Mesendoderm (in vitro differentiated cells): Measurements from ENCODE around the gene RXRA.

Source experiments
- DNase-seq: peaks from one replicate; pipeline ENCODE4 v3.0.0; 2013
- H2AK5ac ChIP-seq: 2 replicates; pipeline ENCODE4 v1.6.1; 2013; ENCODE audit warnings: low read length, inconsistent platforms
- H2BK120ac ChIP-seq: 2 replicates; pipeline ENCODE4 v1.6.1; 2013; ENCODE audit warnings: low read depth, mild to moderate bottlenecking, low read length, moderate library complexity, mixed read lengths
- H2BK15ac ChIP-seq: replicated peaks from 2 replicates; pipeline ENCODE4 v1.6.1; 2013; ENCODE audit warnings: low read depth, mild to moderate bottlenecking, moderate library complexity
- H2BK5ac ChIP-seq: 2 replicates; pipeline ENCODE4 v1.6.1; 2013; ENCODE audit warnings: low read length, inconsistent platforms
- H3K18ac ChIP-seq: 2 replicates; pipeline ENCODE4 v1.6.1; 2013; ENCODE audit warnings: mild to moderate bottlenecking, low read length, mixed read lengths
- H3K23ac ChIP-seq: one replicate; pipeline ENCODE4 v1.6.1; 2013; ENCODE audit warnings: low read length
- H3K27ac ChIP-seq: 2 replicates; pipeline ENCODE4 v1.5.1; 2013; ENCODE audit warnings: low read depth, mild to moderate bottlenecking, inconsistent platforms, low read length, moderate library complexity
- H3K27me3 ChIP-seq: 2 replicates; pipeline ENCODE4 v1.6.1; 2013; ENCODE audit warnings: low read length, control low read depth, mild to moderate bottlenecking, inconsistent platforms; ENCODE audit not compliant: insufficient read depth, poor library complexity
- H3K36me3 ChIP-seq: 2 replicates; pipeline ENCODE4 v1.6.1; 2013; ENCODE audit warnings: low read length, inconsistent platforms; ENCODE audit not compliant: control insufficient read depth, insufficient read depth
- H3K4ac ChIP-seq: one replicate; pipeline ENCODE4 v1.6.1; 2013; ENCODE audit warnings: low read depth, mild to moderate bottlenecking, low read length, moderate library complexity
- H3K4me1 ChIP-seq: 2 replicates; pipeline ENCODE4 v1.6.1; 2013; ENCODE audit warnings: low read depth, low read length, inconsistent platforms; ENCODE audit not compliant: control insufficient read depth
- H3K4me2 ChIP-seq: 2 replicates; pipeline ENCODE4 v1.6.1; 2013; ENCODE audit warnings: low read length
- H3K4me3 ChIP-seq: 2 replicates; pipeline ENCODE4 v1.5.1; 2013; ENCODE audit warnings: mild to moderate bottlenecking, low read length
- H3K56ac ChIP-seq: one replicate; pipeline ENCODE4 v1.6.1; 2013; ENCODE audit warnings: low read length
- H3K79me1 ChIP-seq: 2 replicates; pipeline ENCODE4 v1.6.1; 2013; ENCODE audit warnings: low read length, inconsistent platforms
- H3K79me2 ChIP-seq: 2 replicates; pipeline ENCODE4 v1.6.1; 2013; ENCODE audit warnings: mild to moderate bottlenecking, low read length; ENCODE audit not compliant: control insufficient read depth, insufficient read depth
- H3K9ac ChIP-seq: 2 replicates; pipeline ENCODE4 v1.6.1; 2013; ENCODE audit warnings: low read length, inconsistent platforms
- H4K5ac ChIP-seq: one replicate; pipeline ENCODE4 v1.6.1; 2013; ENCODE audit warnings: low read length
- H4K8ac ChIP-seq: one replicate; pipeline ENCODE4 v1.6.1; 2013; ENCODE audit warnings: low read depth, mild to moderate bottlenecking, control low read depth, low read length, moderate library complexity
- WGBS: extraction: QIAGEN DNeasy Blood & Tissue Kit; methylation state at CpG from one replicate; pipeline ENCODE4 v1.1.7; 2013; ENCODE audit warnings: low lambda C conversion rate, missing lambda C conversion rate; ENCODE audit not compliant: insufficient coverage; ENCODE audit errors: extremely low coverage; 5-methylcytosine and 5-hydroxymethylcytosine counted together

RXRA gene

GRCh38 chr9:134410071-134410834, 84.0 kb downstream of the RXRA start:
- no peak overlapping the region for H3K23ac ChIP-seq
- WGBS, result no CpG with 5 or more reads among the region's 17 CpGs
- H2BK5ac ChIP-seq, result no peak overlapping the region
- no peak overlapping the region for H4K5ac ChIP-seq
- H2BK120ac ChIP-seq, result no peak overlapping the region
- no peak overlapping the region for H3K4me2 ChIP-seq
- no peak overlapping the region for H4K8ac ChIP-seq
- no peak overlapping the region for H3K4me3 ChIP-seq
- no peak overlapping the region for H3K27ac ChIP-seq
- no peak overlapping the region for H3K56ac ChIP-seq
- no peaks in the 10 kb centered on the region for H3K79me2 ChIP-seq
- peaks cover 9% of the 10 kb centered on the region for H3K4me1 ChIP-seq
- no peaks in the 10 kb centered on the region for H3K36me3 ChIP-seq
- no peak overlapping the region for H3K9ac ChIP-seq
- no peaks in the 10 kb centered on the region for H3K79me1 ChIP-seq
- H3K18ac ChIP-seq, result no peak overlapping the region
- no peak overlapping the region for H2AK5ac ChIP-seq
- no peak for DNase-seq
- no peak overlapping the region for H2BK15ac ChIP-seq
- no peaks in the 10 kb centered on the region for H3K27me3 ChIP-seq
- H3K4ac ChIP-seq, result no peak overlapping the region

GRCh38 chr9:134410835-134411217, 84.6 kb downstream of the RXRA start:
- WGBS, result no CpG with 5 or more reads among the region's 12 CpGs
- no peak overlapping the region for H4K8ac ChIP-seq
- H3K4ac ChIP-seq, result no peak overlapping the region
- no peaks in the 10 kb centered on the region for H3K79me2 ChIP-seq
- no peak overlapping the region for H2BK15ac ChIP-seq
- no peak overlapping the region for H2BK5ac ChIP-seq
- H3K56ac ChIP-seq, result no peak overlapping the region
- no peak overlapping the region for H3K4me3 ChIP-seq
- H3K27me3 ChIP-seq, result no peaks in the 10 kb centered on the region
- H3K18ac ChIP-seq, result no peak overlapping the region
- DNase-seq, result no peak
- H3K79me1 ChIP-seq, result no peaks in the 10 kb centered on the region
- peak overlapping the region; percentile 53 for H3K23ac ChIP-seq
- H3K4me2 ChIP-seq, result no peak overlapping the region
- H3K9ac ChIP-seq, result no peak overlapping the region
- no peak overlapping the region for H4K5ac ChIP-seq
- H3K4me1 ChIP-seq, result peaks cover 9% of the 10 kb centered on the region
- no peak overlapping the region for H2AK5ac ChIP-seq
- H3K36me3 ChIP-seq, result no peaks in the 10 kb centered on the region
- H2BK120ac ChIP-seq, result no peak overlapping the region
- H3K27ac ChIP-seq, result no peak overlapping the region

- Histone ChIP-seq H3K27ac (no peak overlapping the region), H2BK15ac (no peak overlapping the region), H3K4me2 (no peak overlapping the region), H4K5ac (no peak overlapping the region), H4K8ac (no peak overlapping the region), H3K4me3 (no peak overlapping the region), H3K56ac (no peak overlapping the region), H2BK5ac (no peak overlapping the region), H2AK5ac (no peak overlapping the region), H3K4ac (no peak overlapping the region), H3K4me1 (peaks cover 9% of the 10 kb centered on the region), H3K18ac (no peak overlapping the region), H3K23ac (no peak overlapping the region), H3K79me2 (no peaks in the 10 kb centered on the region), H2BK120ac (no peak overlapping the region), H3K9ac (no peak overlapping the region), H3K79me1 (no peaks in the 10 kb centered on the region), H3K27me3 (no peaks in the 10 kb centered on the region), H3K36me3 (no peaks in the 10 kb centered on the region)
- no CpG with 5 or more reads among the region's 25 CpGs for WGBS
- DNase-seq, result peak; percentile 56
Measured at GRCh38 chr9:134411440-134412297, 85.4 kb downstream of the RXRA start.

GRCh38 chr9:134412298-134412711, 86.0 kb downstream of the RXRA start:
- peak; percentile 72 for DNase-seq

GRCh38 chr9:134413112-134413715, 87.0 kb downstream of the RXRA start:
- no peak overlapping the region for H3K18ac ChIP-seq
- no peaks in the 10 kb centered on the region for H3K79me1 ChIP-seq
- no peak overlapping the region for H3K4me2 ChIP-seq
- H2BK5ac ChIP-seq, result no peak overlapping the region
- H3K4ac ChIP-seq, result no peak overlapping the region
- no peaks in the 10 kb centered on the region for H3K36me3 ChIP-seq
- no peak overlapping the region for H3K9ac ChIP-seq
- no peak overlapping the region for H4K8ac ChIP-seq
- H2BK120ac ChIP-seq, result no peak overlapping the region
- no peak overlapping the region for H3K23ac ChIP-seq
- WGBS, result no CpG with 5 or more reads among the region's 13 CpGs
- no peak for DNase-seq
- no peak overlapping the region for H3K56ac ChIP-seq
- peaks cover 5% of the 10 kb centered on the region for H3K4me1 ChIP-seq
- H2BK15ac ChIP-seq, result no peak overlapping the region
- no peak overlapping the region for H4K5ac ChIP-seq
- no peak overlapping the region for H3K27ac ChIP-seq
- no peak overlapping the region for H3K4me3 ChIP-seq
- H2AK5ac ChIP-seq, result no peak overlapping the region
- H3K27me3 ChIP-seq, result no peaks in the 10 kb centered on the region
- no peaks in the 10 kb centered on the region for H3K79me2 ChIP-seq

More at GRCh38 chr9:134412298-134412711, 86.0 kb downstream of the RXRA start:
- Histone ChIP-seq H3K27ac (no peak overlapping the region), H3K79me1 (no peaks in the 10 kb centered on the region), H3K36me3 (no peaks in the 10 kb centered on the region), H2BK15ac (no peak overlapping the region), H2AK5ac (no peak overlapping the region), H2BK5ac (no peak overlapping the region), H3K23ac (no peak overlapping the region), H3K56ac (no peak overlapping the region), H3K4me3 (no peak overlapping the region), H4K5ac (no peak overlapping the region), H3K4ac (no peak overlapping the region), H3K27me3 (no peaks in the 10 kb centered on the region), H3K4me2 (no peak overlapping the region), H3K79me2 (no peaks in the 10 kb centered on the region), H3K4me1 (peaks cover 5% of the 10 kb centered on the region), H2BK120ac (no peak overlapping the region), H4K8ac (no peak overlapping the region), H3K9ac (no peak overlapping the region), H3K18ac (no peak overlapping the region)
- WGBS, result no CpG with 5 or more reads among the region's 16 CpGs
